GM18867 (cell line): ENCODE measurements around the gene AMER2.

Source experiments
- ATAC-seq: cut with Tn5 transposase; IDR thresholded peaks from one replicate; pipeline ENCODE4 v1.9.1; 2021; ENCODE audit warnings: mild to moderate bottlenecking, moderate library complexity; ENCODE audit not compliant: unreplicated experiment

AMER2 gene, protein sequence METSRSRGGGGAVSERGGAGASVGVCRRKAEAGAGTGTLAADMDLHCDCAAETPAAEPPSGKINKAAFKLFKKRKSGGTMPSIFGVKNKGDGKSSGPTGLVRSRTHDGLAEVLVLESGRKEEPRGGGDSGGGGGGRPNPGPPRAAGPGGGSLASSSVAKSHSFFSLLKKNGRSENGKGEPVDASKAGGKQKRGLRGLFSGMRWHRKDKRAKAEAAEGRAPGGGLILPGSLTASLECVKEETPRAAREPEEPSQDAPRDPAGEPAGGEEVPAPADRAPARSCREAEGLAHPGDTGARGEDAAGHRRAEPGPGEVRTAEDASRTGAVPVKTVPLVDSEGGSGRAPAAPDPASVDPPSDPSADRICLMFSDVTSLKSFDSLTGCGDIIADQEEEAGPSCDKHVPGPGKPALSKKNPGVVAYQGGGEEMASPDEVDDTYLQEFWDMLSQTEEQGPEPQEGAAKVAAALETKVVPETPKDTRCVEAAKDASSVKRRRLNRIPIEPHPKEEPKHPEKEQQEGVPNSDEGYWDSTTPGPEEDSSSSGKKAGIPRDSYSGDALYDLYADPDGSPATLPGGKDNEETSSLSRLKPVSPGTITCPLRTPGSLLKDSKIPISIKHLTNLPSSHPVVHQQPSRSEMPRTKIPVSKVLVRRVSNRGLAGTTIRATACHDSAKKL

DNA sequence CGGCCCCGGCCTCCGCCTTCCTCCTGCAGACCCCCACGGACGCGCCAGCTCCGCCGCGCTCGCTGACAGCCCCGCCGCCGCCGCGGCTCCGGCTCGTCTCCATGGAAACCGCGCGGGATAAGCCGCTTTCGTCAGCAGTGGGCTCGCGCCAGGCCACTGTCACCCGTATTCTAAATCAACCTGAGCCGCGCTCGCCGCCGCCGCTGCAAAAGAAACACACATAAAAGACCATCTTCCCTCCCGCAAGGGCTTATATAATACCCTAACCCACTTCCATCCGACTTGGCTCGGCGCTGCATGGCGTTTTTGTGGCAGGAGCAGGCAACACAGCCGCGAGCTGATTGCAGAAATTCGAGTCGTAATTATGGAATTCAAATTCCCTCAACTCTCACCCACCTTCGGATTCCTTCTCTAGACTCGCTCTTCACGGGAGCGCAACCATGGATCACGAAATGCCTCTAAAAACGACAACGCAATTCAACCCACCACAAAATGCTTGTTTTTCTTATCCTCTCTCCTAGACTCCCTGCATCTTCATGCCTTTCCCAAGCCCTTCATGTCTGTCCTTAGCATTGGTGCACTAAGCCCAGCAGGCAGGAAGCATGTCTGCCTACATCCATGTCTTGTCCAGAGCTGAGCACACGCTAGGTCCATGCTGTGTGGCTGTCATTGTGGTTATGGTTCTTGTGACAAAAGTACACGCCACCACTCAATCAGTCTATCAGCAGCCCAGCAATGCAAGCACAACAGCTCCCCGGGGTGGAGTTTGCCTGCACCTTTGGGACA lies at the start of gene AMER2:
TSS of gene AMER2 (minus strand) at position 772 of the 786 bp plus-strand sequence. CDS start at position 103, 669 bp downstream.
- ATAC-seq = no peak

DNA sequence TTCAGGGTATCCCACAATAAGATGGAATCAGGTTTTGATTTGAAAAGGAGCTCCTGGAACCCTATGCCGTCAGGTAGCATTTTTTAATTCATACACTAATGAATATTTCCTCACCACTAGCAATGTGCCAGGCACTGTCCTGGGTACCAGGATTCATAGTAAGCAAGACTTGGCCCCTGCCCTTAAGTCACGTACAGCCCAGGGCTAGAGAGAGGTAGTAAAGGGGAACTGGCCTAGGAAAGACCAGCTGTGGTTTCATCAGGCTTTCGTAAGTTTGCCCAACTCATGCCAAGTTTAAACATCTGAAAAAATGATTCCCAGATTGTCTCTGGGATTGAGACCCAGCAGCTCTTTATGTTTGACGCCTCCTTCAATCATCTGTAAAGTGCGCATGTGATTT lies 45.9 kb upstream of the AMER2 start:
- ATAC-seq = no peak

DNA sequence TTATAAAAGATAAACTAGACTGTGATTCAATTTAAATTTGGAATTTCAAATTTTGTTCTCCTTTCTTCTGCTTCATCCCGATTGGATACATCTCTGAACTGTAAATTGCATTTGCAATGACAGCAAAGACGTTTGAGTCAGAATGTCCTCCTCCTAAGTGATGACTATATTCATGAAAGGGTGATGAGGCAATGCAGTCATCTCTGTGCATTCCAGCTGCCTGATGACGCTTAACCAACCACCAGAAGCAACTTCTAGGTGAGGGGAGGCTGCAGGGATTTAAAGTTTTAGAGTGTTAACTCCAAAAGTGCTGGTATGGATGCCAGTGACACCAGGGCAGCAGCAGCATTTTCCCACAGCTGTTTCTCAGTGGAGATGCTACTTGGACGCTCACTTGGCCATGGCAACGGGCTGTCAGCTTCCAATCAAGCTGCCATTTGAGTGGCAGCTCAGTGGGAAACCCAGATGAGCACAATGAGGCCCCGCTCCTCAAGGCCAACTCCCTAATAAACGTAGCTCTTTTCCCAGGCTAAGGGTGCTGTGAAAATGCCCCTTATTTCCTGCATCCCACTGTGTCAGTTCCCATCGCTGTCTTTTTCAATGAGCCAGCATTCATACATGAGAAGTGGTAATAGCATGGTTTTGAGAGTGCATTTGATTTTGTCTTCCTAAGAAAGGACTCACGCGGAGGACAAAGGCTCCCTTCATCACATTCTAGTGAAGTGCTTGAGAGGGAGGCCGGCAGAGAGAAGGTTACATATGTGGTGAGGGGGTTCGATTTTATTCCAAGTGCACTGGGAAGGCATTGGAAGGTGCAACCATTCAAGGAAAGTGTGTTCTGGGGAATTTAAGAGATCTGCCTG lies 45.2 kb upstream of the AMER2 start:
- ATAC-seq = no peak

DNA sequence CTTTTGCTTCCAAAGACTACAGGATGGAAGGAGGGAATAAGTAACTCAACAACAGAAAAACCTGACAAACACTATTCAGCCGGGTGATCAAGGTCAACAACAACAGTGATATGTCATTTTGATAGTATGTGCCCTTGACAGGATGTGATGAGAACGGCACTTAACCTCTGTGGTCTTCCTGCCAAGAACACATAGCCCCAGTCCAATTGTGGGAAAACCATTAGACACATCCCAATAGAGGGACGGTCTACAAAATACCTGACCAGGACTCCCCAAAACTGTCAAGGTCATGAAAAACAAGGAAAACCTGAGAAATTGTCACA lies 43.1 kb upstream of the AMER2 start:
- no peak for ATAC-seq

DNA sequence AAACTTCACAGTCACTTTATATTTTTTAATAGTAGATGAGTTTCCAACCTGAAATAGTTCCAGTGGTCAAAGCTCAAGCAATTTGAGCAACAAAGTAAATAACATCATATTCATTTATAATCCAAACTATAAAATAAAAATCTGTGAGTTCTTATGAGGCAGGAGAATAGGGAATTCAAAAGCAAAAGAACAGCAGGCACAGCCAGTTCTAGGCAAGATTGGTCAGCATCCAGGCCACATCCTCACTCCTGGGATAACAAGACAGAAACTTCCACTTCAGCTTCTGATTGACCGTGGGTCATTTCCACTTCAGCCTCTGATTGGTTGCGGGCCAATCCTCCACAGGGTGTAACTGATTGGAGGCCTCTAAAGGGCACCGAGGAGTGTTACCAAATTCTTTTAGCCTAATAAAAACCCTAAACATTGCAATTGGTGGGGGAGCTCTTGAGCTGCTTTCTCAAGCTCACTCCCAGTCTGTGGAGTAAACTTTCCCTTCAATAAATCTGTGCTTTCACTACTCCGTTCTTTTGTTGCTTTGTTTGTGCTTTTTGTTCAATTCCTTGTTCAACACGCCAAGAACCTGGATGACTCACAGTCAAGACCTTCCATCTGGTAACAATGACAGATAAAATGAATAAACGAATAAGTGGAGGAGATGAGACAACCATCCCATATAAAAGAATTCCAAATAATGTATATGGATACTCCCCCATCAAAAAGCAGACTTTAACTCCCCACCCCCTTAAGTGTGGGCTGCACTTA lies 42.6 kb upstream of the AMER2 start:
- no peak for ATAC-seq

DNA sequence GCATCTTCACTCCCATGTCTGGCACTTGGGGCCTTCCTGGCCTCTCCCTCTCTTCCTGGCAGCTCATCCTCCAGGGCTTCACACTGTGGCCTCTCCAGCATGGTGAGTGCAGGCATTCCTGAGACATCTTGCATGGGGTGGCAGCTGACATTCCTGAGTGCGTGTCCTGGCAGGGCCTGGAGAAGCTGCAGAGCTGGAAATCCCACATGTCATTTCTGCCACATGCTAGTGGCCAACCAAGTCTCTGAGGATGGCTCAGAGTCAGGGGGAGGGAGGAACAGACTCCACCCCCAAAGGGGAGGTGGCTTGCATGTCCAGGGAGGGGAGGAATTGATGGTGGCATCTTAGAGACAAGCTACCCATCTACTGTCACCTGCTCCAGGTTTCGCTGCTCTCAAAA lies 41.6 kb upstream of the AMER2 start:
- ATAC-seq = no peak

DNA sequence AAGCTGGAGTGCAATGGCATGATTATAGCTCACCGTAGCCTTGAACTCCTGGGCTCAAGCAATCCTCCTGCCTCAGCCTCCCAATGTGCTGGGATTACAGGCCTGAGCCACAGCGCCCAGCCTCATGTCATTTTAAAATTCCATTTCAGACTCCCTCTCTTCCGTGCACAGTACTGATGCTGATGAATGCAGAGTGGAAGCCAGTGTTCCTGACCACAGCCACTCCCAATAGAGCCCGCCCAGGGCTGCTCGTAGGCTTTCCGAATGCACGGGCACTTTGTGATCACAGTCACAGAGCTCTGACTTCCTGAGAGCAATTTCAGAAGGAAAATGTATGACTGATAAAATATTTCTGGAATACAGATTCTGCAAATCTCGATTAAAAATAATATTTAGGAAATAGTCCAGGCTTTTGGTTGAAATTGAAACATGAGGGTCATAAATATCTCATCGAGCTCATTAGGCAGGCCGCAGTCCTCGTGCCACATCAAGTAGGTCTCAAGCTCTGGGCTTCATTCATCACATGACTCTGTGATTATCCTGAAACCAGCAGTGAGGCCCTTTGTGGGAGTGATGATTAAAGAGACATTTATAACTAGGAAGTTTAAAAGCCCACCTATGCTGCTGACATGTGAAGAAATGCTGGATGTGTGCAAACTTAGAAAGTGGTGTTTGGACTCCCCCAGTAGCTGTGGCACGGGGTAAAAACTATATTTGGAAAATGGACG lies 38.9 kb upstream of the AMER2 start:
- ATAC-seq = no peak

DNA sequence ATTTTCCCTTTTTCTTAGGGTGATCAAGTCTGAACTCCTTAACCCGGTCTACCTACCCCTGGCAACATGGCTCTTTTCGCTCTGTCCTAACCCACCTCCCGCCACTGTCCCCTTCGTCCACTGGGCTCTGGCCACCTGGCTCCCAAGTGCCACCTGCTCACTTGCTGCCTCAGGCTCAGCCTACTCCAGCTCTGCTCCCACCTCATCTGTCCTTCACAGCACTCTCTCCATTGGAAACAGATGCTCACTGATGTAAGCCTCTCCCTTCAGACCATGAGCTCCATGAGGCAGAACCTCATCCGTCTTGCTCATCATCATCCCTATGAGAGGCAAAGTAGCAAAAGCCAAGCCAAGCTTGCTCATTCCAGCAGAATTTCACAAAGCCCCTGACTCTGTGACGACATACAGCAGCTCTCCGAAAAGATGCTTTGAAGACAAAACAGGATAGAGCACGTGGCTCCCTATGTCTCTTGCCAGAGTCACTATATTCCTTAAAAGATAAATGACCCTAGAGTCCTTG lies 35.3 kb upstream of the AMER2 start:
- ATAC-seq = no peak

DNA sequence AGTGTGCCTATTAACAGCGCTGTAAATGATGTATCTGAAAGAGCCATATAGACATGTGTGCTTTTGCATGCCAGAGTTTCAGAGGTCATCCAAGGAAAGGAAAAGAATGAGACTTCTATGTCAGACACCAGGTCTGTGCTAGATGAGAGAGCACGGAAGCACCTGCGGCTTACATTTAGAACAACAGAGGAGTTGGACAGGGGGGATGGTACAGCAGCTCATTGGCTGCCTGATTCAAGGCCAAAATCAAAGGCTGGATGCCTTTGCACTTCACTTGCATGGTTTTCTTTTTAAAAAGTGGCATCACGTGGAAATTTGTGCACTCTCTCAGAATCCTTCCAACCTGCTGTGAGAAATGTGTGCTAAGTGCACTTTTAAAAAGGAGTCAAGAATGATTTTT lies 32.8 kb upstream of the AMER2 start:
- ATAC-seq = no peak

DNA sequence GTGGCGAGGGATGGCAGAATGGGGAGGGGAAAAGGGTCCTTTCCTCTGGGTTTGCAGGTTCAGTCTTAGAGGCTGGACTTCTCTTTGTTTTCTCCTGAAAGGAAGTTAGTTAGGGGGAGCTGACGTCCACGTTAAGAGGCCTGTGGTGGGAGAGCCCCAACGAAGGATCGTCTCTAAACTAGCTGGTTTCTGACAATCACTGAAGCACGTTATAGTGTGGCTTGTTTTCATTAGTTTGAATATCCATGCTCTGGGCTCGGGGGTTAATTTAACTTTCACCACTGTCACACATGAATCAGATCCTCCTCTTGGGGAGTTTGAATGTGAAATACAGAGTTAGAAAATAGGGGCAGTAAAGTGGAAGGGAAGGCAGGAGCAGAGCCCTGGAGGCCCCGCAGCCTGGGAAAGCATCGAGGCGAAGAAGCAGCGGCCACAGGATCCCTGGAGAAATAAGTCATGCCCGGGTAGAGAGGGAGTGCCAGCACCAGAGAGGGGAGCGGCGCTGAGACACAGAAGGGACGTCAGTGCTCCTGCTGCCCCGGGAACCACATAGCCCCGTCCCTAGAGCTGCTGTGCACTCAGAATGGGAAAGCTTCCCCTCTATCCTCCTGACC lies 31.1 kb upstream of the AMER2 start:
- ATAC-seq = no peak

DNA sequence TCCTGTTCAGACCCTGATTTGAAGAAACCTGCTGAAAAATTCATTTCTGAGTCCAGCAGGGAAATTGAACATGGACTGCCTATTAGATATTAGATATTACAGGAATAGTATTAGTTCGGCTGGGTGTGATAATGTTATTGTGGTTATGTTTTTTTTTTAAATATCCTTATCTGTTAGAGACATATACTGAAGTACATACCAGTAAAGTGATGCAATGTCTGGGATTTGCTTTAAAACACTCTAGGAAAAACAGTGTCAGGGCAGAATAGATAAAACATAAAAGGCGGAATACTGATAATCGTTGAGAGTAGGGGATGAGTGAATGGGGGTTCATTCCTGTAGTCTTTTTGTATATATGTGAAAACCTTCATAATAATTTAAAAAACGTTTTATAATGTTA lies 28.7 kb upstream of the AMER2 start:
- ATAC-seq = no peak

DNA sequence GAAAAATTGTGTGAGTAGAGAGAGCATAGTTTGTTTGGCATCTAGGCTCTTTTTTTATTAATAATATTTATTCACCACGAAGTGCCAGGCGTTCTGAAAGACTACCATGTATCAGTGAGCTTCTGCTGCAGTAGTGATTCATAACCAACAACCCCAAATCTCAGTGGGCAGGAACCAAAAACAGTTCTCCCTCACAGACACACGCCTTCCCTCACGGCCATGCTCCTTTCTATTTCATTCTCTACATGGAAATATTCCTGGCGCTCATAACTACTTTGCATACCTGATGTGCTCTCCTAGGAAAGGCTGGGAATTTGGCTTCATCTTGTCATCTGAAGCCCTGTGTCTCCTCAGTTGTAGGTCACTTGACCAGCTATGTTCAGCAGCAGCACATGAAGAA lies 26.6 kb upstream of the AMER2 start:
- no peak for ATAC-seq

DNA sequence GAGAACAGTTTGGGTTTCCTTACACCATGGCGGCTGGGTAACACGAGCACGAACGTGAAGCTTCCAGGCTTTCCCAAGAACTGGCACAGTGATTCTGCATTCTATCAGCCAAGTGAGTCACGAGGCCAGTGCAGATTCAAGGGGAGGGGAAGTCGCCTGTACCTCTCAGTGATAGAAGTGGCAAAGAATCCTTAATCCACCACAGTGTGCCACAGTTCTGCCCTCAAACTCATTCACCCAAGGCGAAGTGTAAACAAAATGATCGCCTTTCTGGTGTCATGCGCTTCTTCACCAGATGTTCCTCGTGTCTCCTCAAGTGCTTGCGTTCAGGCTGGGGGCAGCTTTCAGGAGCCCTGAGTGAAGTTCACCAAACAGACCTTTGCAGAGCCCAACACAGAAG lies 24.9 kb upstream of the AMER2 start:
- ATAC-seq = no peak

DNA sequence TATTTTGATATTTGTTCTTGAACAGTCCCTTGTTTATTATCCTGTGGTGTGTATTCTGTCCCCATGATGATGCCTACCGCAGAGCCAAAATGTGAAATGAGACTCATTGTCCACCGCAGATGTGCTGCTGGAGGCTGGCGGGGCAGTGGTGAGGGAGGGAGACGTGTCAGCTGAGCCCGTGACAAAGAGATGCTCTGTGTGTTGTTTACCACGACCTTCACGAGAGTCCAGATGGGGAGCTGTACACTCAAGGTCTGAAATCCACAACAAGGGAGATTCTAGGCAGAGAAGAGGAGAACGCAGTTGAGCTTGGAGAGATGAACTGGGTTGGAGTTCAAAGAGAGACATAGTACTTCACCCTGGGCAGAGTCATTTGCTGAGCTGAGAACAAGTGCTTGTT lies 20.8 kb upstream of the AMER2 start:
- no peak for ATAC-seq

DNA sequence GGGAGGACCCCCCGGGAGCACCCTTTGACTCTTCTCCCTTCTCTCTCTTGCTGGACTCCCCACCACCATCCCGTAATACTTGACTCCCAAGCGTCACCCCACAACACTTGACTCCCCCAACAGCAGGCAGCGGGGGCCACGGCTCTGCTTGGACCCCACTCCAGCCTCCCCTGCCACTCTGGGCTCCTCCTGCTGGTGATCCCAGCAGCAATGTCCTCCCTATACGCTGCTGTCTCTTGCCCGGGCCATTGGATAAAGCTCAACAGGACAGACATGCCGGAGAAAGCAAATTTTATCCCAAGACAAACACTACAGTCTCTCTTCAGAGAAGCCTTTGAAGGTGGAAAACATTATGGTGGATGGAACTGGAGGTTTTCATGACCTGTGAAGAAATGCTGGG lies 20.4 kb upstream of the AMER2 start:
- no peak for ATAC-seq

DNA sequence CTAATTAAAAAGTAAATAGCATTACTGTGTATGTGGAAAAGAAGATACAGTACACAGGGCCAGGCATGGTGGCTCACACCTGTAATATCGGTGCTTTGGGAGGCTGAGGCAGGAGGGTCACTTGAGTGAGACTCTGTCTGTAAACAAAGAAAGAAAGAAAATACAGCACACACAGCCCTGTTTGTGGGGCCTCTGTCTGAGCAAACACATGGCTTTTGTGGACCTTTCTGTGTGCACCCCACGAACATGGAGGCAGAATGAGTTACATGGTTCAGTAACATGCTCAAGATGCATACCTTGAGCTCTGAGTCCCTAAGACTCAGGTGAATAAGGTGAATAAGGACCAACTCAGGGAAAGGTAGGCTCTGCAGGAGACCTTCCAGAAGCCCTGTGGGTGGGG lies 20.0 kb upstream of the AMER2 start:
- no peak for ATAC-seq

DNA sequence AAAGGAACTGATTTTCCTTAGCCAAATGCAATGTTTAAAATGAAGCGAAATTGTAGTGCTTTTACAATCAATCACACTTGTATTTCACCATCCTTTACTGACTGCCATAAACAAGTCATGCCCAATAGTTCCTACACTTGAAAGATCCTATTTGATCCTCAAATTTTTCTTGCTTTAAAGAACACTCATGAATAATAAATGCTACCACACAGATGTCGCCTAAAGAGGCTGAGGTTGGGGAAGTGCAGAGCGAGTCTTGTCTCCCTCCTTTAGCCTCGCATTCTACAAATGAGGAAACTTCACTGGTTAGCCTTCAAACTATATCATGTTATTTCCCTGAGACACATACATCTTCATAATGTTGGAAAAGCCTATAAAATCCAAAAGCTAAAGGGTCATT lies 18.7 kb upstream of the AMER2 start:
- ATAC-seq = no peak

DNA sequence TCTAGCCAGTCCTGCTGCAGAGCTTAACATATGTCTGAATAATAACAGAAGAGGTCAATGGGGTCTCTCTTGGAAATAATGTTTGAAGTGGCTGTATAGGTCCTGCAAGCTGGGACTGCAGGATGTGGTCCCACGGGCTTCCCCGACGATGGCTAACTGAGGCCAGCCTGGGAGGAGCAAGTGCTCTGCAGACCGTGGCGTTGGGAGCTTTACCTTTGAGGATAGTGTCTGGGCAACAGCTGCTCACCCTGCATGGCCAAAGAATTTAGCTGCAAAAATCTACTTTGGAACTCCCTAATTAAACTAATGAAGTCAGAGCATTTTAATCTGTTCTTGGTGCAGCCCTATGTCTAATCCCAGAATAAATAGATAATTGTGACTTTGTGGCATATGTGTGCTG lies 18.2 kb upstream of the AMER2 start:
- ATAC-seq = no peak

DNA sequence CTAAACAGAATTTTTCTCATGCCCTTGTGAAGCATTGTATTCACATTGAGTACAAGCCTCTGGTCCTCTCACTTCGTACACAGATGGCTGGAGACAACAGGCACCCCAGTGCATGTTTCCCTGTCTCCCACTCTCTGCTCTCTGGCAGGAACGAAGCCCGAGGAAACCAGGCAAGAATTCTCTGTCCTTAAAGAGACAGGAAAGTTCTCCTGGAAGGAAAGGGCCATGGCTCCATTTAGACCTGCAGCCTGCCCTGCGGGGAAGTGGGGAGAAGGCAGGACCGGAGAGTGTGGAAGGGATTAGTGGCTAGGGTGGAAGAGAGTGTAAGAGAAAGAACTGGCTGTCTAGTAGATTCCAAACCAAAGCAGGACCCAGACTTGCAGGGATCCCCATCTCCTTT lies 15.5 kb upstream of the AMER2 start:
- ATAC-seq = no peak
